ENCODE data around the gene GABRD. TPM values are rescaled to one million over a fixed set of nuclear protein-coding genes. Genes with fewer than 3 reads are reported as not detected.

Gene GABRD
- total and polyA plus RNA-seq, 2 experiments from 2014 or later = 2.1 to 5.1 TPM

DNA sequence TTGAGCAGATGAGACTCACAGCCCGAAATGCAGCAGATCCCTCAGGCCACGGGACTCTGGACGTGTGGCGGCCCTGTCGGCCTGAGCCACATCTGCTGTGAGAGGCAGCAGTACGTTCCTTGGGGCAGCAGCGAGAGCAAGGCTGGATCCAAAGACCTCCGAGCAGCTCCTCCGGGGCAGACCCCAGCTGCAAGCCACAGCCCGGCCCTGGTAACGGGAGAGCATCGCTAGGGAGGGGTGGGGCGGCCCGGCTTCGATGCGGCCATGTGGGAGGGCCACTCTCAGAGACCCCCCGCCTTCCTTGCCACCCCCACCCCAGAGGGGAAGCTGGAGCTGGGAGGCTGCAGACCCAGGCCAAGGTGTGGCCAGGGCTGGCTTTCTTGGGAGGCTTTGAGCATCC lies 48.8 kb downstream of the GABRD start (continued):
- no peak for TF ChIP-seq EZH2 (IDR thresholded peaks at IDR 0.05; ENCODE audit: low read depth, unreplicated experiment)
- TF ChIP-seq CTCF (conservative IDR thresholded peaks at IDR 0.05; ENCODE audit: low read depth in 2 of 2) = no peak
- no peak for TF ChIP-seq CREB1 (CRISPR knock-in tag; IDR thresholded peaks at IDR 0.05; ENCODE audit: low read depth)

DNA sequence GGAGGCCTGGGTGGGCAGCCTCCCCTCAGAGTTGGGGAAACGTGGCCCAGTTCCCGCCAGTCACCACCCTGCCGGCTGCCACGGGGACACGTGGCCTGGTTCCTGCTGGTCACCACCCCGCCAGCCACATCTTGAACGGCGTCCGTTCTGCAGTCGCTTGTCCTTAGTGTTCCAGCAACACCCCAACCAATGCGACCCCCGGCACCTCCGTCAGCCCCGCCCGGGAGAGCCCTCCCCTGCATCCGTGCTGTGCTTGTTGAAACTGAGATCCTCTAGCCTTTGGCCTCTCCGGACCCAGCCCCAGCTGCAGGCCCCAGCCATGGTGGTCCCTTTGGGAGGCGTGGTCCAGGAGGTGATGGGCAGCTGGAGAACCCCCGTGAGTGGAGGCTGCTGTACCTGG lies 49.8 kb downstream of the GABRD start:
- Histone ChIP-seq H3K79me2 (replicated peaks; ENCODE audit: insufficient read depth) (peaks cover 47% of the 10 kb centered on the region), H3F3A (replicated peaks; ENCODE audit: low read depth) (no peaks in the 10 kb centered on the region), H3K4me1 (ENCODE audit: insufficient read depth) (no peaks in the 10 kb centered on the region), H3K36me3 (ENCODE audit: insufficient read depth) (peaks cover 6% of the 10 kb centered on the region; the same call in 1 of the 2 replicates), H3K4me2 (no peak overlapping the region), H3K9me2 (ENCODE audit: insufficient read depth) (no peaks in the 10 kb centered on the region), H3K27ac (ENCODE audit: low read depth) (no peak overlapping the region), H3K27me3 (ENCODE audit: insufficient read depth) (no peaks in the 10 kb centered on the region), H4K20me1 (replicated peaks; ENCODE audit: insufficient read depth) (0 out of 2 replicates have a peak, but pooled peaks cover 6% of the 10 kb centered on the region), H2AFZ (no peak overlapping the region), H3K4me3 (no peak overlapping the region)
- Mint-ChIP-seq H3K36me3 (ENCODE audit: low read depth) (peaks cover 22% of the 10 kb centered on the region), H3K4me3 (no peak overlapping the region), H3K4me1 (peaks cover 9% of the 10 kb centered on the region), H3K9me3 (no peaks in the 10 kb centered on the region; the same call in 2 of the 3 replicates), H3K27me3 (ENCODE audit: insufficient read depth, low read depth, poor library complexity) (peaks cover 9% of the 10 kb centered on the region), H3K27ac (no peak overlapping the region)
- ATAC-seq = no peak
- no peak for DNase-seq (ENCODE audit: low spot score)
- TF ChIP-seq REST (IDR thresholded peaks at IDR 0.05; ENCODE audit: unreplicated experiment) (no peak), CTCF (conservative IDR thresholded peaks at IDR 0.05; ENCODE audit: low read depth in 2 of 2) (no peak), ETS1 (IDR thresholded peaks at IDR 0.05) (no peak), JUNB (IDR thresholded peaks at IDR 0.05; ENCODE audit: unreplicated experiment) (no peak), CREB1 (CRISPR knock-in tag; IDR thresholded peaks at IDR 0.05; ENCODE audit: low read depth) (no peak), STAT1 (IDR thresholded peaks at IDR 0.05; ENCODE audit: unreplicated experiment) (no peak), ZNF462 (CRISPR knock-in tag; IDR thresholded peaks at IDR 0.05) (no peak), EZH2 (IDR thresholded peaks at IDR 0.05; ENCODE audit: low read depth, unreplicated experiment) (no peak), NANOG (IDR thresholded peaks at IDR 0.05; ENCODE audit: borderline replicate concordance) (no peak)
